22Rv1 (cell line): ENCODE data around the gene GSTP1.

Experiments used
- ZFX ChIP-seq: fragments of 450-650 bp; IDR thresholded peaks from 2 replicates; pipeline ENCODE4 v1.6.1; 2017; ENCODE audit warnings: antibody characterized with exemption, borderline replicate concordance
- TF ChIP-seq, protein P1 (sequence below): fragments of 450-650 bp; IDR thresholded peaks from 2 replicates; pipeline ENCODE4 v1.5.1; 2017; ENCODE audit warnings: mild to moderate bottlenecking

DNA sequence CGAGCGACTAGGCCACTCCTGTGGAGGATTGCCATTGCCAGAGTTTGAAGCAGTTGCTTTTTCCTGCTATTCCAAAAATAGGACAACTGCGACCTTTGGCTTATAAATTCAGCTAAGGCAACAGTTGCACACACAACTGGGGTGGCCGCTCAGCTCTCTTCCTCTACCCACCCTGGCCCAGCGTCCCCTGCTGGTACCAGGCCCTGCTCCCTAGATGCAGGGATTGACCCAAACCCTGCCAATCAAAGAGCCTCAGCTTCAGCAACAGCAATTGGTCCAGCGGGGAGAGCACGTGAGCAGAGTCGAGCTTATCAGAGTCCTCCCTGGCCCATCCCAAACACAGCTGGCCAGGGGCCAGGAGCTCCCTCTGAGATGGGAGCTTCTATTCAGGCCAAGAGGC is 38.3 kb upstream of the GSTP1 start:
- TF ChIP-seq, protein P1, sequence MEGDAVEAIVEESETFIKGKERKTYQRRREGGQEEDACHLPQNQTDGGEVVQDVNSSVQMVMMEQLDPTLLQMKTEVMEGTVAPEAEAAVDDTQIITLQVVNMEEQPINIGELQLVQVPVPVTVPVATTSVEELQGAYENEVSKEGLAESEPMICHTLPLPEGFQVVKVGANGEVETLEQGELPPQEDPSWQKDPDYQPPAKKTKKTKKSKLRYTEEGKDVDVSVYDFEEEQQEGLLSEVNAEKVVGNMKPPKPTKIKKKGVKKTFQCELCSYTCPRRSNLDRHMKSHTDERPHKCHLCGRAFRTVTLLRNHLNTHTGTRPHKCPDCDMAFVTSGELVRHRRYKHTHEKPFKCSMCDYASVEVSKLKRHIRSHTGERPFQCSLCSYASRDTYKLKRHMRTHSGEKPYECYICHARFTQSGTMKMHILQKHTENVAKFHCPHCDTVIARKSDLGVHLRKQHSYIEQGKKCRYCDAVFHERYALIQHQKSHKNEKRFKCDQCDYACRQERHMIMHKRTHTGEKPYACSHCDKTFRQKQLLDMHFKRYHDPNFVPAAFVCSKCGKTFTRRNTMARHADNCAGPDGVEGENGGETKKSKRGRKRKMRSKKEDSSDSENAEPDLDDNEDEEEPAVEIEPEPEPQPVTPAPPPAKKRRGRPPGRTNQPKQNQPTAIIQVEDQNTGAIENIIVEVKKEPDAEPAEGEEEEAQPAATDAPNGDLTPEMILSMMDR = no peak
- TF ChIP-seq ZFX = no peak
